ENCODE results near the gene OR2Z1.
"Not testable (repeated sequence)": the region's sequence is repeated elsewhere in the genome, so short reads cannot be mapped to it uniquely, and the experiment has no call there.

Gene OR2Z1

DNA sequence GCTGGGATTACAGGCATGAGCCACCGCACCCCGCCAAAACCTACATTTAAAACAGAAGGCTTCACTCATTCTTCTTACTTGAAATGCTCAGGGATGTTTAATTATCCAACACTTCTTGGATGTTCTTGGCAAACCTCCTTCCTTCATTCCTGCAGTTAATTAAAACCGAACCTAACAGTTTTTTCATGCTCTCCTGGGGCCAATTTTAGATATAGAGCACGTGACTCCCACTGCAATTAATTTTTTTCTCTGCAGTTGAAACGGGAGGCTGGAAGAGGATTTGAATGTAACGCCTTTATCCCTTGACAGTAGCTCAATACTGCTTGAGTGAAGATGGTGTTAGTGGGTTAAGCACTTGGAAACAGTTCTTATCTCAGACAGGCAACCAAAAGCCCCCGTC is 18.2 kb upstream of the OR2Z1 start:
- H3K27me3 ChIP-seq (replicated peaks): no peaks in the 10 kb centered on the region
- no peak for DNase-seq
- in situ Hi-C loops (cut with HindIII; ENCODE audit: low pct_ligation_motif_present, low sequenced_read_pairs): no loop called here

GRCh38 chr19:8705304-8705703 is 16.1 kb upstream of the OR2Z1 start:
- H3K27ac ChIP-seq; H3K27me3 ChIP-seq (replicated peaks); H3K36me3 ChIP-seq (replicated peaks); in situ Hi-C loops (cut with HindIII; ENCODE audit: low pct_ligation_motif_present, low sequenced_read_pairs); H3K4me3 ChIP-seq (ENCODE audit: low read depth, low read length); DNase-seq: not testable (repeated sequence)

More for the DNA sequence above, 18.2 kb upstream of the OR2Z1 start:
- no peaks in the 10 kb centered on the region for H3K36me3 ChIP-seq (replicated peaks)
- H3K4me3 ChIP-seq (ENCODE audit: low read depth, low read length): no peak overlapping the region
- H3K27ac ChIP-seq: no peak overlapping the region
- TF ChIP-seq CTCF (IDR thresholded peaks at IDR 0.05; ENCODE audit: low read depth, low read length, missing control alignments): no peak

DNA sequence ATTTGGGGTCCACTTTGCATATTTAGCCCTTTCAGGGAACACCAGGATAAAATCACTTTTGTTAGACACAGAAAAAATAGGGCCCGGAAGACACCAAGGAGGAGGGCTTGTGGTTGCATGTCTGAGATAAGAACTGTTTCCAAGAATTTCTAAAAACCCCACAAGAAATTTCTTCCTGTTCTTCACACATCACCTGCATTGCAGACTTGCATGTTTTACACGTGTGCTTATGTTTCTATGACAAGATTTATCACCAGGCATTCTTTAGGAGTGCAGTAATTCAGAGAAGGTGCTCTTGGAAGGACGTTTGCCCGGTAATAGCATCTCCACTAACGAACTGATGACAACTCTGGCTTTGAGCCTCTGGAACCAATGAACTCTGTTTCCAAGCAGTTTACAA is 15.7 kb upstream of the OR2Z1 start:
- no peak for DNase-seq
- in situ Hi-C loops (cut with HindIII; ENCODE audit: low pct_ligation_motif_present, low sequenced_read_pairs): no loop called here
- TF ChIP-seq CTCF (IDR thresholded peaks at IDR 0.05; ENCODE audit: low read depth, low read length, missing control alignments): no peak
- Histone ChIP-seq H3K27ac (no peak overlapping the region), H3K36me3 (replicated peaks) (no peaks in the 10 kb centered on the region), H3K27me3 (replicated peaks) (no peaks in the 10 kb centered on the region), H3K4me3 (ENCODE audit: low read depth, low read length) (no peak overlapping the region)

- H3K4me3 ChIP-seq (ENCODE audit: low read depth, low read length); H3K27ac ChIP-seq; H3K36me3 ChIP-seq (replicated peaks); H3K27me3 ChIP-seq (replicated peaks); in situ Hi-C loops (cut with HindIII; ENCODE audit: low pct_ligation_motif_present, low sequenced_read_pairs); DNase-seq: not testable (repeated sequence)
Observed at GRCh38 chr19:8710337-8710736, 11.1 kb upstream of the OR2Z1 start.

DNA sequence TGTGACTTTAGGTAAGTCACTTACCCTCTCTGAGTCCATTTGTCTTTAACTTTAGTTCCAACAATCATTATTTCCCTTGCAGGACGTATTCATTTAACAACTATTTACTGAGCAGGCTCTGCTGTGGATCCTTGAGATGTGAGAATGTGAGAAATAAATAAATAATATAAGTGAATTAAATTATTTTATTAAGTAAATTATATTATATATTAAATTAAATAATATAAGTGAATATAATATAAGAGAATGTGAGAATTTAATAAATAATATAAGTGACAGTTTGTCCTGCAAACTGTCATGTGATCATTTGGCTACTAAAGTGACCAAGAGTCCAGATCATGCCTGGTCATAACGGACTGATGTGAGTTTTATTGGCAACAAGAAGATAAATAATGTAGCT is 598 bp downstream of the OR2Z1 start:
- Histone ChIP-seq H3K4me3 (ENCODE audit: low read depth, low read length) (no peak overlapping the region), H3K36me3 (replicated peaks) (no peaks in the 10 kb centered on the region), H3K27me3 (replicated peaks) (no peaks in the 10 kb centered on the region), H3K27ac (no peak overlapping the region)
- in situ Hi-C loops (cut with HindIII; ENCODE audit: low pct_ligation_motif_present, low sequenced_read_pairs): no loop called here
- no peak for TF ChIP-seq CTCF (IDR thresholded peaks at IDR 0.05; ENCODE audit: low read depth, low read length, missing control alignments)
- no peak for DNase-seq

DNA sequence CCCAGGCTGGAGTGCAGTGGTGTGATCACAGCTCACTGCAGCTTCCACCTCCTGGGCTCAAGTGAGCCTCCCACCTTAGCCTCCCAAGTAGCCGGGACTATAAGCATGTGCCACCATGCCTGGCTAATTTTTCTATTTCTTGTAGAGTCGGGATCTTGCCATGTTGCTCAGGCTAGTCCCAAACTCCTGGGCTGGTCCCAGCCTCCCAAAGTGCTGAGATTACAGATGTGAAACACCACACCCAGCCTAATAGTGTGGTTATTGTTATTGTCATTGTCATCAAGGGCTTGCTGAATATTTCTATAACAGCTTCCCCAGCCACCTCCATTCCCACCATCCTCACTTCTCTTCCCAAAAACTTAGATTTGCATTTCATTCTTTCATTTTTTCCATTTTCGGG is 2.8 kb downstream of the OR2Z1 start:
- H3K36me3 ChIP-seq (replicated peaks): no peaks in the 10 kb centered on the region
- TF ChIP-seq CTCF (IDR thresholded peaks at IDR 0.05; ENCODE audit: low read depth, low read length, missing control alignments): no peak
- in situ Hi-C loops (cut with HindIII; ENCODE audit: low pct_ligation_motif_present, low sequenced_read_pairs): no loop called here
- no peak overlapping the region for H3K27ac ChIP-seq
- H3K27me3 ChIP-seq (replicated peaks): no peaks in the 10 kb centered on the region
- H3K4me3 ChIP-seq (ENCODE audit: low read depth, low read length): no peak overlapping the region
- no peak for DNase-seq

GRCh38 chr19:8731428-8732169 is 10.2 kb downstream of the OR2Z1 start:
- Histone ChIP-seq H3K4me3 (ENCODE audit: low read depth, low read length) (no peak overlapping the region), H3K27me3 (replicated peaks) (no peaks in the 10 kb centered on the region), H3K36me3 (replicated peaks) (no peaks in the 10 kb centered on the region), H3K27ac (no peak overlapping the region)
- in situ Hi-C loops (cut with HindIII; ENCODE audit: low pct_ligation_motif_present, low sequenced_read_pairs): no loop called here
- no peak for TF ChIP-seq CTCF (IDR thresholded peaks at IDR 0.05; ENCODE audit: low read depth, low read length, missing control alignments)
- DNase-seq: no peak

Data from brain microvascular endothelial cell (primary cell).